ENCODE results near the gene SLC45A1. TPM values are rescaled to one million over a fixed set of nuclear protein-coding genes. Genes with fewer than 3 reads are reported as not detected.

SLC45A1 gene
- total and polyA plus RNA-seq, 4 donors: 3.3 to 30.2 (median 19.4) TPM

- Histone ChIP-seq H3K4me3 (ENCODE audit: low read depth, low read length) (no peak overlapping the region), H3K4me1 (ENCODE audit: control insufficient read depth, insufficient read depth, low read length) (peaks cover 25% of the 10 kb centered on the region), H3K27ac (ENCODE audit: low read depth, low read length) (peak overlapping the region; percentile 52), H3K9me3 (ENCODE audit: control insufficient read depth, insufficient read depth, low read length) (no peaks in the 10 kb centered on the region), H3K27me3 (ENCODE audit: control insufficient read depth, insufficient read depth, low read length) (no peaks in the 10 kb centered on the region), H3K36me3 (ENCODE audit: control insufficient read depth, insufficient read depth, low read length) (peaks cover 66% of the 10 kb centered on the region)
- WGBS (ENCODE audit: insufficient coverage): 43% methylated on average over 8 of the region's 11 CpGs
- no peak for DNase-seq (ENCODE audit: low read depth in 4 of 6, low spot score in 6 of 6)
Measured at GRCh38 chr1:8343044-8343443, 25.1 kb downstream of the SLC45A1 start.

GRCh38 chr1:8343464-8344001 lies 25.6 kb downstream of the SLC45A1 start:
- DNase-seq (ENCODE audit: low read depth in 4 of 6, low spot score in 6 of 6): peak in 2 of 6 donors; percentile 30 to 72

GRCh38 chr1:8344893-8345507 lies 27.1 kb downstream of the SLC45A1 start:
- H3K27ac ChIP-seq (ENCODE audit: low read depth, low read length): no peak overlapping the region
- no peaks in the 10 kb centered on the region for H3K27me3 ChIP-seq (ENCODE audit: control insufficient read depth, insufficient read depth, low read length)

More at GRCh38 chr1:8343464-8344001, 25.6 kb downstream of the SLC45A1 start:
- no peaks in the 10 kb centered on the region for H3K27me3 ChIP-seq (ENCODE audit: control insufficient read depth, insufficient read depth, low read length)
- H3K36me3 ChIP-seq (ENCODE audit: control insufficient read depth, insufficient read depth, low read length): peaks cover 65% of the 10 kb centered on the region
- peaks cover 30% of the 10 kb centered on the region for H3K4me1 ChIP-seq (ENCODE audit: control insufficient read depth, insufficient read depth, low read length)
- 24% methylated on average over 31 of the region's 32 CpGs for WGBS (ENCODE audit: insufficient coverage)
- no peaks in the 10 kb centered on the region for H3K9me3 ChIP-seq (ENCODE audit: control insufficient read depth, insufficient read depth, low read length)
- peak overlapping the region; percentile 52 for H3K27ac ChIP-seq (ENCODE audit: low read depth, low read length)
- peak overlapping the region; percentile 18 for H3K4me3 ChIP-seq (ENCODE audit: low read depth, low read length)

GRCh38 chr1:8345621-8346415 lies 27.9 kb downstream of the SLC45A1 start:
- Histone ChIP-seq H3K27me3 (ENCODE audit: control insufficient read depth, insufficient read depth, low read length) (no peaks in the 10 kb centered on the region), H3K4me3 (ENCODE audit: low read depth, low read length) (no peak overlapping the region), H3K36me3 (ENCODE audit: control insufficient read depth, insufficient read depth, low read length) (peaks cover 58% of the 10 kb centered on the region), H3K4me1 (ENCODE audit: control insufficient read depth, insufficient read depth, low read length) (peaks cover 48% of the 10 kb centered on the region), H3K27ac (ENCODE audit: low read depth, low read length) (no peak overlapping the region), H3K9me3 (ENCODE audit: control insufficient read depth, insufficient read depth, low read length) (no peaks in the 10 kb centered on the region)
- DNase-seq (ENCODE audit: low read depth in 4 of 6, low spot score in 6 of 6): no peak
- 63% methylated on average over 18 of the region's 18 CpGs for WGBS (ENCODE audit: insufficient coverage)

More at GRCh38 chr1:8344893-8345507, 27.1 kb downstream of the SLC45A1 start:
- H3K36me3 ChIP-seq (ENCODE audit: control insufficient read depth, insufficient read depth, low read length): peaks cover 56% of the 10 kb centered on the region
- peaks cover 45% of the 10 kb centered on the region for H3K4me1 ChIP-seq (ENCODE audit: control insufficient read depth, insufficient read depth, low read length)
- no peak for DNase-seq (ENCODE audit: low read depth in 4 of 6, low spot score in 6 of 6)
- H3K4me3 ChIP-seq (ENCODE audit: low read depth, low read length): no peak overlapping the region
- no peaks in the 10 kb centered on the region for H3K9me3 ChIP-seq (ENCODE audit: control insufficient read depth, insufficient read depth, low read length)
- WGBS (ENCODE audit: insufficient coverage): 95% methylated on average over 10 of the region's 10 CpGs

GRCh38 chr1:8347635-8348034 lies 29.7 kb downstream of the SLC45A1 start:
- H3K9me3 ChIP-seq (ENCODE audit: control insufficient read depth, insufficient read depth, low read length): no peaks in the 10 kb centered on the region
- no peak overlapping the region for H3K4me3 ChIP-seq (ENCODE audit: low read depth, low read length)
- 73% methylated on average over 14 of the region's 15 CpGs for WGBS (ENCODE audit: insufficient coverage)
- H3K27me3 ChIP-seq (ENCODE audit: control insufficient read depth, insufficient read depth, low read length): no peaks in the 10 kb centered on the region
- H3K27ac ChIP-seq (ENCODE audit: low read depth, low read length): no peak overlapping the region
- peaks cover 60% of the 10 kb centered on the region for H3K4me1 ChIP-seq (ENCODE audit: control insufficient read depth, insufficient read depth, low read length)
- DNase-seq (ENCODE audit: low read depth in 4 of 6, low spot score in 6 of 6): peak in 1 of 6 donors; percentile 8
- peaks cover 65% of the 10 kb centered on the region for H3K36me3 ChIP-seq (ENCODE audit: control insufficient read depth, insufficient read depth, low read length)

- WGBS (ENCODE audit: insufficient coverage): 66% methylated on average over 16 of the region's 21 CpGs
Measured at GRCh38 chr1:8348047-8348776, 30.3 kb downstream of the SLC45A1 start.

GRCh38 chr1:8348777-8349472 lies 31.0 kb downstream of the SLC45A1 start:
- Histone ChIP-seq H3K9me3 (ENCODE audit: control insufficient read depth, insufficient read depth, low read length) (no peaks in the 10 kb centered on the region), H3K4me1 (ENCODE audit: control insufficient read depth, insufficient read depth, low read length) (peaks cover 55% of the 10 kb centered on the region), H3K36me3 (ENCODE audit: control insufficient read depth, insufficient read depth, low read length) (peaks cover 63% of the 10 kb centered on the region), H3K4me3 (ENCODE audit: low read depth, low read length) (no peak overlapping the region), H3K27ac (ENCODE audit: low read depth, low read length) (no peak overlapping the region), H3K27me3 (ENCODE audit: control insufficient read depth, insufficient read depth, low read length) (no peaks in the 10 kb centered on the region)
- WGBS (ENCODE audit: insufficient coverage): 21% methylated on average over 20 of the region's 21 CpGs
- DNase-seq (ENCODE audit: low read depth in 4 of 6, low spot score in 6 of 6): peak in 2 of 6 donors; percentile 76 to 79

More at GRCh38 chr1:8348047-8348776, 30.3 kb downstream of the SLC45A1 start:
- Histone ChIP-seq H3K4me1 (ENCODE audit: control insufficient read depth, insufficient read depth, low read length) (peaks cover 57% of the 10 kb centered on the region), H3K27ac (ENCODE audit: low read depth, low read length) (no peak overlapping the region), H3K36me3 (ENCODE audit: control insufficient read depth, insufficient read depth, low read length) (peaks cover 63% of the 10 kb centered on the region), H3K9me3 (ENCODE audit: control insufficient read depth, insufficient read depth, low read length) (no peaks in the 10 kb centered on the region), H3K4me3 (ENCODE audit: low read depth, low read length) (no peak overlapping the region), H3K27me3 (ENCODE audit: control insufficient read depth, insufficient read depth, low read length) (no peaks in the 10 kb centered on the region)
- DNase-seq (ENCODE audit: low read depth in 4 of 6, low spot score in 6 of 6): no peak

GRCh38 chr1:8349473-8349865 lies 31.6 kb downstream of the SLC45A1 start:
- no peak overlapping the region for H3K4me3 ChIP-seq (ENCODE audit: low read depth, low read length)
- 81% methylated on average over 8 of the region's 9 CpGs for WGBS (ENCODE audit: insufficient coverage)
- H3K9me3 ChIP-seq (ENCODE audit: control insufficient read depth, insufficient read depth, low read length): no peaks in the 10 kb centered on the region
- peaks cover 51% of the 10 kb centered on the region for H3K4me1 ChIP-seq (ENCODE audit: control insufficient read depth, insufficient read depth, low read length)
- no peak for DNase-seq (ENCODE audit: low read depth in 4 of 6, low spot score in 6 of 6)
- H3K36me3 ChIP-seq (ENCODE audit: control insufficient read depth, insufficient read depth, low read length): peaks cover 62% of the 10 kb centered on the region
- H3K27me3 ChIP-seq (ENCODE audit: control insufficient read depth, insufficient read depth, low read length): no peaks in the 10 kb centered on the region
- no peak overlapping the region for H3K27ac ChIP-seq (ENCODE audit: low read depth, low read length)

GRCh38 chr1:8349961-8350360 lies 32.0 kb downstream of the SLC45A1 start:
- H3K27ac ChIP-seq (ENCODE audit: low read depth, low read length): no peak overlapping the region
- 75% methylated on average over 14 of the region's 14 CpGs for WGBS (ENCODE audit: insufficient coverage)
- peaks cover 51% of the 10 kb centered on the region for H3K4me1 ChIP-seq (ENCODE audit: control insufficient read depth, insufficient read depth, low read length)
- no peaks in the 10 kb centered on the region for H3K27me3 ChIP-seq (ENCODE audit: control insufficient read depth, insufficient read depth, low read length)
- no peak for DNase-seq (ENCODE audit: low read depth in 4 of 6, low spot score in 6 of 6)
- no peak overlapping the region for H3K4me3 ChIP-seq (ENCODE audit: low read depth, low read length)
- no peaks in the 10 kb centered on the region for H3K9me3 ChIP-seq (ENCODE audit: control insufficient read depth, insufficient read depth, low read length)
- peaks cover 60% of the 10 kb centered on the region for H3K36me3 ChIP-seq (ENCODE audit: control insufficient read depth, insufficient read depth, low read length)

All from spinal cord (tissue), 10 donors.